WTC11 (cell line): ENCODE measurements around the gene PBOV1.

Experiments used
- TEAD4 ChIP-seq: sonication (generic); formaldehyde crosslinking; IDR thresholded peaks from 2 replicates; pipeline ENCODE4 v1.8.0; 2022; ENCODE audit warnings: mild to moderate bottlenecking, missing genetic modification reagents
- TF ChIP-seq, protein P1 (sequence below): fragments of 200-600 bp; IDR thresholded peaks from 2 replicates; pipeline ENCODE4 v1.8.0; 2022; ENCODE audit warnings: antibody characterized with exemption
- TF ChIP-seq, protein P2 (sequence below): sonication (generic); formaldehyde crosslinking; IDR thresholded peaks from 2 replicates; pipeline ENCODE4 v1.8.1; 2022; ENCODE audit warnings: missing genetic modification reagents, borderline replicate concordance

DNA sequence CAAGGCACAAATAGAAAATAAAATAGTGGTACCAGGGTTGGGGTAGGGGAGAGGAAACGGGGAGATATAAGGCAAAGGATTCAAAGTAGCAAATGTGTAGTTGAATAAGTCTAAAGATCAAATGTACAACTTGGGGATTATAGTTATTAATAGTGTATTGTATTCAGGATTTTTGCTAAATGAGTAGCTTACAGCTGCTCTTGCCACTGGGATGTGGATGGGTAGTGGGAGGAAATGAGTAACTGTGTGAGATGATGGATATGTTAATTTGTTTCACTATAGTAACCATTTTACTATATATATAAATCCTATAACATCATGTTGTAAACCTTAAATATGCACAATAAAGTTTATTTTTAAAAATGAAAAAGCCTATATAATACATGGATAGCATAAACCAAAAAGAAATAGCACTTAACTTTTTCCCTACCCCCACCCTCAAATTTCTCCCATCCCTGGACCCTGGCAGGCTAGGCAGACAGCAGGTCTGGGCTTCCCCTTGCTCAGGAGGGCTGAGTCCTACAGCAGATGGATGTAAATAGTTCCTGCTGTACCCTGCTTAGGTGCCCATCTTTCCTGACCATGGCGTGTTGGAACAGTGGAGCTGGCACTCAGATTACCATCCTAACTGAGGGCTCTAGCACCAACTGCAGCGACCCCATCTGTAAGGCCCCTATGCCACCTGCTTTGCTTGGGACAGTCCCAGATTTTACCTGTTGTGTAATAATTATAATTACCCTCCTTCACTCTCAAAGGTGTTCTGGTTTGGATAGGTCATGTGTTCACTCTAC is 28.6 kb upstream of the PBOV1 start:
- TF ChIP-seq, protein P1, sequence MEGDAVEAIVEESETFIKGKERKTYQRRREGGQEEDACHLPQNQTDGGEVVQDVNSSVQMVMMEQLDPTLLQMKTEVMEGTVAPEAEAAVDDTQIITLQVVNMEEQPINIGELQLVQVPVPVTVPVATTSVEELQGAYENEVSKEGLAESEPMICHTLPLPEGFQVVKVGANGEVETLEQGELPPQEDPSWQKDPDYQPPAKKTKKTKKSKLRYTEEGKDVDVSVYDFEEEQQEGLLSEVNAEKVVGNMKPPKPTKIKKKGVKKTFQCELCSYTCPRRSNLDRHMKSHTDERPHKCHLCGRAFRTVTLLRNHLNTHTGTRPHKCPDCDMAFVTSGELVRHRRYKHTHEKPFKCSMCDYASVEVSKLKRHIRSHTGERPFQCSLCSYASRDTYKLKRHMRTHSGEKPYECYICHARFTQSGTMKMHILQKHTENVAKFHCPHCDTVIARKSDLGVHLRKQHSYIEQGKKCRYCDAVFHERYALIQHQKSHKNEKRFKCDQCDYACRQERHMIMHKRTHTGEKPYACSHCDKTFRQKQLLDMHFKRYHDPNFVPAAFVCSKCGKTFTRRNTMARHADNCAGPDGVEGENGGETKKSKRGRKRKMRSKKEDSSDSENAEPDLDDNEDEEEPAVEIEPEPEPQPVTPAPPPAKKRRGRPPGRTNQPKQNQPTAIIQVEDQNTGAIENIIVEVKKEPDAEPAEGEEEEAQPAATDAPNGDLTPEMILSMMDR = no peak
- TF ChIP-seq TEAD4 = no peak
- TF ChIP-seq, protein P2, sequence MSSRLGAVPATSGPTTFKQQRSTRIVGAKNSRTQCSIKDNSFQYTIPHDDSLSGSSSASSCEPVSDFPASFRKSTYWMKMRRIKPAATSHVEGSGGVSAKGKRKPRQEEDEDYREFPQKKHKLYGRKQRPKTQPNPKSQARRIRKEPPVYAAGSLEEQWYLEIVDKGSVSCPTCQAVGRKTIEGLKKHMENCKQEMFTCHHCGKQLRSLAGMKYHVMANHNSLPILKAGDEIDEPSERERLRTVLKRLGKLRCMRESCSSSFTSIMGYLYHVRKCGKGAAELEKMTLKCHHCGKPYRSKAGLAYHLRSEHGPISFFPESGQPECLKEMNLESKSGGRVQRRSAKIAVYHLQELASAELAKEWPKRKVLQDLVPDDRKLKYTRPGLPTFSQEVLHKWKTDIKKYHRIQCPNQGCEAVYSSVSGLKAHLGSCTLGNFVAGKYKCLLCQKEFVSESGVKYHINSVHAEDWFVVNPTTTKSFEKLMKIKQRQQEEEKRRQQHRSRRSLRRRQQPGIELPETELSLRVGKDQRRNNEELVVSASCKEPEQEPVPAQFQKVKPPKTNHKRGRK (CRISPR knock-in tag) = no peak
